Stimulated activated CD4-positive, alpha-beta T cell treated with anti-CD3 and anti-CD28 coated beads, TNF-alpha, amount 100 ng/mL, for 1 hour (primary cell): ENCODE measurements around the gene KRT16.
"Not testable (repeated sequence)": the region's sequence is repeated elsewhere in the genome, so short reads cannot be mapped to it uniquely, and the experiment has no call there.

Experiments used
- DNase-seq, 3 donors: peaks; one replicate each; pipeline ENCODE4 v3.0.0-alpha.2; 2020; ENCODE audit warnings: low read depth in 3 of 3, low spot score in 1 of 3

Gene KRT16

GRCh38 chr17:41583137-41584127, 29.1 kb downstream of the KRT16 start:
- DNase-seq, result no peak

DNA sequence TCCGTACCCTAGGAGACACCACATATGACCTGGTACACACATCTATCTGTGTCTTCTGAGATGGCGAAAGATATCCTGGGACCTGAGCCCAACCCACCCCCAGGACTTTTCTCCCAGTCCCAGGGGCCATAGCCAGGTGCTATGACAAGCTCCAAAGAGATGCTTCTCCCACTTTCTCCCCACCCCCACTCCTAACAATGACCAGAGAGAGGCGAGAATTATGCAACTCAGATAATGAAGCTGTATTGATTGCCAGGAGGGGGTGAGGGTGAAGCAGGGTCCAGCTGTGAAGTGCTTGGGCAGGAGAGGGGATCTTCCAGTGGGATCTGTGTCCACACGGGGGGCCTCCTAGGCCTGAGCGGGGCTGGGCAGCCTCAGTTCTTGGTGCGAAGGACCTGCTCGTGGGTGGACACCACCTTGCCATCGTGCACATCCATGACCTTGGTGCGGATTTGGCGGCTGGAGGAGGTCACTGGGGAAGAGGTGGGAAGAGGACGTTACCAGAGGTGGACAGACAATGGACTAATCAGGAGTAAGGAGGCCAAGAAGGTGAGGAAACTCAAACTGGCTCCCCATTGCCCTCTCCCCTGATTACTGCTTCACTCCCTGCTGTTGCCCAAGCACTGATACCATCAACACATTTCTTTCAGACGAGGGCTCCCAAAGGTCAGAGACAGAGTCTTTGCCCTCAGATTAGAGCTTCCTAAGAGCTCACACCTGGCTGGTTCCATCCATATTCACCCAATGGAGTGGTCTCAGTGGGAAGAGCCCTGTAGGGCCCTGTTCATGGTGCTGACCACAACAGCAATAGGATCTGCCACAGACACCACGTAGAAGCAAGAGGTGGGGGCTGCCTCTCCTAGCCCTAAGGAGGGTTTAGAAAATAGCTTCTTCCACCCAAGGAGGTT, 30.3 kb downstream of the KRT16 start:
- DNase-seq, result not testable (repeated sequence)

GRCh38 chr17:41581366-41582060, 31.1 kb downstream of the KRT16 start:
- DNase-seq, result no peak

- no peak for DNase-seq
These were observed 31.7 kb downstream of the KRT16 start for GRCh38 chr17:41580687-41581365.

DNA sequence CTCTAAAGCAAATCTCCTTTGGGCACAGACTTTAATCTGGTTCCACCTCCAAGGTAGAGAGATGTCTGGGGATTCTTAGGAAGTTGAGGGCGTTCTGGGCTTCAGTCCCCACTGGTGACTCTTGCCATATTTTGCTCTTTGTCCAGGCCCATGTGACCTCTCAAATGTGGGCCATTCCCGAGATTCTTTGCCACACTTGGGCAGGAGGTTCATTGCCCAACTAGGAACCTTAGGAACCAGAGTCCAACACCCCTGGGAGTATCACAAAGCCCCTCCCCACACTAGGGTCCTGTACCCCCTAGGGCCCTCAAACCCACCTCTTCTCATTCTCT, 32.4 kb downstream of the KRT16 start:
- DNase-seq, result no peak

- DNase-seq, result peak; percentile 3 to 52 (median 22)
These were observed 32.9 kb downstream of the KRT16 start for GRCh38 chr17:41579484-41580243.

- no peak for DNase-seq
These were observed 33.6 kb downstream of the KRT16 start for GRCh38 chr17:41578971-41579370.

DNA sequence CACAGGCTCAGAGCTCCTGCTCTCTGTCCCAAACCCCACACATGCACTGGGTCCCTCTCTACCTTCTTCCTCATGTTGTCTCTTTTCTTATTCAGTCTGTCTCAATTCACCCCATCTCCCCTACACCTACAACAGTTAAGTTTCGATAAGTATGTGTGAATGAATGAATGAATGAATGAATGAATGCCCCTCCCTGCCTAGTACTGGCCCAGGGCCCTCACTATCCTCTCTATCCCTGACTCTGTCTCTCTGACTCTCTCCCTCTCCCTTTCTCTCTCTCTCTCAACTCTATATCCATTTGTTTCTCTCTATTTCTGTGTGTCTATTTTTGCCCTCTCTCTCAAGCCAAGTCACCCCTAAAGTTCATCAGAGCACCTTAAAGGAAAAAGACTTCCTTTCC, 34.0 kb downstream of the KRT16 start:
- DNase-seq, result no peak

GRCh38 chr17:41576740-41577139, 35.8 kb downstream of the KRT16 start:
- DNase-seq, result not testable (repeated sequence)

DNA sequence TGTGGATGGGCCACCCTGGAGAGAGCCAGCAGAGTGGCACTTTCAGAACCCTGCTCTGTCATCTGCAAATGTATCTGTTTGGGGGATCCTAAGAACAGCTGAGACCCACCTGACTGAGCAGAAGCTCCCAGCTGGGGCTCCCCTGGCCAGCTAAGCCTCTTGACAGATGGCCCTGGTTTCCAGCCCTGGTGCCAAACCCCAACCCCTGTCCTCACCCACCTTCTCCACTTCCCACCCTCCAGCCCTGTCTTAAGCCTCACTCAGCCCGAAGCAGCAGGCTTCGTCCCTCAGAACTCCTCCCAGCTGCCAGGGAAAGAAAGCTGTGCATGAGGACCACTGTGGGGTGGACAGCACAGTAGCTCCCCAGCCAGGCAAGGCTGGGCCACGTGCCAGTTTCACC, 37.2 kb downstream of the KRT16 start:
- no peak for DNase-seq

DNA sequence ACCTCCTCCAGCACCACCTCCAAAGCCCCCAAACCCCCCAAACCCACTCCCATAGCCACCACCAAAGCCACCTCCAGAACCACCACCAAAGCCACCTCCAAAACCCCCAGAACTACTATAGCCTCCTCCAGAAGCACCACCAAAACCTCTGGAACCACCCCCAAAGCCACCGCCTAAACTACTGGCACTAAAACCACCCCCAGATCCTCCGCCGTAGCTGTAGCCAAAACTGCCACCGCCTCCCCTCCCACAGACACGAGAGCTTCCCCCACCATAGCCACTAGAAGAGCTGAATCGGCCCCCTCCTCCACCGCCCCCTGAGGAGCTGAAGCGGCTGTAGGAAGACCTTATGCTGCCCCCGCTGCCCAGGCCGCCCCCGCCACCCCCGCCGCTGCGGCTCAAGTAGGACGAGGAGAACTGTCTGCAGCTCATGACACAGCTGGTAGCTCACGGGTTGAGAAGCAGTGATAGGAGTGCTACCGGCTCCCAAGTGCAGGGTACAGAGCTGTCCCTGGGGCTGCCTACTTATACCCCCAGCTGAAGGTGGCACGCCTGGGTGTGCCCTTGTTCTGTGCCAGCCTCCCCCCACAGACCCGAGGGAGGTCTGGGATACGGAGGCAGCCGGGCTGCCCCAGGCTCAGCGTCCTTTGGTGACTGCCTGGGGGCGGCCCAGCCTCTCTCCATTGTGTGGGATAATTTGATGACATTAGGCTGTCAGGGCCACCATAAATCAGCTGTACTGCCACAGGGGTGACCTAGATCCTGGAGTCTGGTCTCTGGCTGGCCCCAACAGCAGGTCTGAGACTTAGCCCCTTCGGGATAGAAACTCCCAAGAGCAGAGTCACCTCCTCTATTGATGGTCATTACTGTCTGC, 40.8 kb downstream of the KRT16 start, which contains the start of gene KRT9:
TSS of gene KRT9 (minus strand) at position 499 of the 874 bp plus-strand sequence. CDS start at position 432, 67 bp downstream.
- no peak for DNase-seq

DNA sequence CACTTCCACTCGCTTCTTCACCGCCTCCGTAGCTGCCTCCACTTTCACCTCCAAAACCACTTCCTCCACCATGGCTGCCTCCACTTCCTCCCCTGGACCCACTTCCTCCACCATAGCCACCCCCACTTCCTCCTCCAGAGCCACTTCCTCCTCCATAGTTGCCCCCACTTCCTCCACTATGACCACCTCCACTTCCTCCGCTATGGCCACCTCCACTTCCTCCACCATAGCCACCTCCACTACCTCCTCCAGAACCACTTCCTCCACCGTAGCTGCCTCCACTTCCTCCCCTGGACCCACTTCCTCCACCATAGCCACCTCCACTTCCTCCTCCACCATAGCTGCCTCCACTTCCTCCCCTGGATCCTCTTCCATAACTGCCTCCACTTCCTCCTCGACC, 45.2 kb downstream of the KRT16 start:
- no peak for DNase-seq

DNA sequence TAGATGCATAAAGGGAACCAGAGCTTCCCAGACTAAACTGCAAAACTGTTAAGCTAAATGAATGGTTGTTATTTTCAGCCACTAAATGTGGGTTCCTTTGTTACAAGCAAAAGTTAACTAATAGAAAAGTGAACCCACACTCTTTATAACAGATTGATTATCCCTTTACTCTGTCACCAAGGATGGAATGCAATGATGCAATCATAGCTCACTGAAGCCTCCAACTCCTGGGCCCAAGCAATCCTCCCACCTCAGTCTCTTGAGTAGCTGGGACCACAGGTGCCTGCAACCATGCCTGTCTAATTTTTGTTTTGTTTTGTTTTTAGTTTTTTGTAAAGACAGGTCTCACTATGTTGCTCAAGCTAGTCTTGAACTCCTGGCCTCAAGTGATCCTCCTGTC, 47.2 kb downstream of the KRT16 start:
- no peak for DNase-seq

DNA sequence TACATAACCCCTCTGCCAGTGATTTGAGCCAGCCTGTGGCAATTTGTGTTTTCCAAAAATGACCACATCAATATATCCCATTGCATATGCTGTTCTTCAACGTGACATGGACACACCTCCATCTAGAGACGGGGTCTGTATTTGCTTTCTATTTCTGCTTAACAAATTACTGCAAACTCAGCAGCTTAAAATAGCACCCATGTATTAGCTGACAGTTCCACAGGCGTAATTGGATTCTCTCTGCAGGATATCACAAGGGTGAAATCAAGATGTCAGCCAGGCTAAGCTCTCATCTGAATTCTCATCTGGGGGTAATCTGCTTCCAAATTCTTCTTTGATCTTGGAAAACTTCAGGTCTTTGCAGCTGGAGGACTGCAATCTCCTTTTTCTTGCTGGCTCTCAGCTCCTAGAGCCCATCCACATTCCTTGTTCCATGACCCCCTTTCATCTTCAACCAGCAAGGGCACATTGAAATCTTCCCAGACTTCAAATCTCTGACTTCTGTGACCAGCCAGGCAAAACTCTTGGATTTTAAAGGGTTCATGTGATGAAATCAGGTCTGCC, 48.9 kb downstream of the KRT16 start:
- DNase-seq, result no peak

- no peak for DNase-seq
These were observed 51.0 kb downstream of the KRT16 start for GRCh38 chr17:41561554-41561953.
